ENCODE results near the gene RASAL2.

DNA sequence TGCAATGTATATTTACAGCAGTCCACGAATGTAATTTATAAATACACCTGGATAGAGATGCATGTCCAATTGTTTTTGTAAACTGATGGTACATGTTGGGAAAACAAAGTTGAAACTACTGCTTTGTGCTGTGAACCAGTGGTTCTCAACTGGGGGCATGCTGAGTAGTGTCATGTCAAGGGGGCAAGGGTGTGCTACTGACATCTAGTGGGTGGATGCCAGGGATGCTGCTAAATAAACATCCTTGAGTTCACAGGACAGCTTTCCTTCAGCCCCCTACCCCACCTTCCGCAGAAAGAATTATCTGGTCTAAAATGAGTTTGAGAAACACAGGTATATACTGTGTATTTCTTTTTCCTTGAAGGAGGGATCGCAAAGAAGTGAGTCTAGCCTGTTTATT, 95.9 kb downstream of the RASAL2 start:
- TF ChIP-seq, protein P1, sequence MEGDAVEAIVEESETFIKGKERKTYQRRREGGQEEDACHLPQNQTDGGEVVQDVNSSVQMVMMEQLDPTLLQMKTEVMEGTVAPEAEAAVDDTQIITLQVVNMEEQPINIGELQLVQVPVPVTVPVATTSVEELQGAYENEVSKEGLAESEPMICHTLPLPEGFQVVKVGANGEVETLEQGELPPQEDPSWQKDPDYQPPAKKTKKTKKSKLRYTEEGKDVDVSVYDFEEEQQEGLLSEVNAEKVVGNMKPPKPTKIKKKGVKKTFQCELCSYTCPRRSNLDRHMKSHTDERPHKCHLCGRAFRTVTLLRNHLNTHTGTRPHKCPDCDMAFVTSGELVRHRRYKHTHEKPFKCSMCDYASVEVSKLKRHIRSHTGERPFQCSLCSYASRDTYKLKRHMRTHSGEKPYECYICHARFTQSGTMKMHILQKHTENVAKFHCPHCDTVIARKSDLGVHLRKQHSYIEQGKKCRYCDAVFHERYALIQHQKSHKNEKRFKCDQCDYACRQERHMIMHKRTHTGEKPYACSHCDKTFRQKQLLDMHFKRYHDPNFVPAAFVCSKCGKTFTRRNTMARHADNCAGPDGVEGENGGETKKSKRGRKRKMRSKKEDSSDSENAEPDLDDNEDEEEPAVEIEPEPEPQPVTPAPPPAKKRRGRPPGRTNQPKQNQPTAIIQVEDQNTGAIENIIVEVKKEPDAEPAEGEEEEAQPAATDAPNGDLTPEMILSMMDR (IDR thresholded peaks at IDR 0.05) = peak; percentile 77
- TF ChIP-seq, protein P2, sequence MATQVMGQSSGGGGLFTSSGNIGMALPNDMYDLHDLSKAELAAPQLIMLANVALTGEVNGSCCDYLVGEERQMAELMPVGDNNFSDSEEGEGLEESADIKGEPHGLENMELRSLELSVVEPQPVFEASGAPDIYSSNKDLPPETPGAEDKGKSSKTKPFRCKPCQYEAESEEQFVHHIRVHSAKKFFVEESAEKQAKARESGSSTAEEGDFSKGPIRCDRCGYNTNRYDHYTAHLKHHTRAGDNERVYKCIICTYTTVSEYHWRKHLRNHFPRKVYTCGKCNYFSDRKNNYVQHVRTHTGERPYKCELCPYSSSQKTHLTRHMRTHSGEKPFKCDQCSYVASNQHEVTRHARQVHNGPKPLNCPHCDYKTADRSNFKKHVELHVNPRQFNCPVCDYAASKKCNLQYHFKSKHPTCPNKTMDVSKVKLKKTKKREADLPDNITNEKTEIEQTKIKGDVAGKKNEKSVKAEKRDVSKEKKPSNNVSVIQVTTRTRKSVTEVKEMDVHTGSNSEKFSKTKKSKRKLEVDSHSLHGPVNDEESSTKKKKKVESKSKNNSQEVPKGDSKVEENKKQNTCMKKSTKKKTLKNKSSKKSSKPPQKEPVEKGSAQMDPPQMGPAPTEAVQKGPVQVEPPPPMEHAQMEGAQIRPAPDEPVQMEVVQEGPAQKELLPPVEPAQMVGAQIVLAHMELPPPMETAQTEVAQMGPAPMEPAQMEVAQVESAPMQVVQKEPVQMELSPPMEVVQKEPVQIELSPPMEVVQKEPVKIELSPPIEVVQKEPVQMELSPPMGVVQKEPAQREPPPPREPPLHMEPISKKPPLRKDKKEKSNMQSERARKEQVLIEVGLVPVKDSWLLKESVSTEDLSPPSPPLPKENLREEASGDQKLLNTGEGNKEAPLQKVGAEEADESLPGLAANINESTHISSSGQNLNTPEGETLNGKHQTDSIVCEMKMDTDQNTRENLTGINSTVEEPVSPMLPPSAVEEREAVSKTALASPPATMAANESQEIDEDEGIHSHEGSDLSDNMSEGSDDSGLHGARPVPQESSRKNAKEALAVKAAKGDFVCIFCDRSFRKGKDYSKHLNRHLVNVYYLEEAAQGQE (IDR thresholded peaks at IDR 0.05; ENCODE audit: insufficient read depth in 1 of 2, low read depth in 2 of 2, low read length in 1 of 2) = no peak
